ENCODE measurements around the gene TPM1. TPM values are rescaled to one million over a fixed set of nuclear protein-coding genes. Genes with fewer than 3 reads are reported as not detected.

TPM1 gene
- total RNA-seq, 6 experiments from 2014 or later: 1,264 to 1,620 (median 1,342) TPM

- H3K4me3 Mint-ChIP-seq: no peak overlapping the region
- no peaks in the 10 kb centered on the region for H3K36me3 Mint-ChIP-seq (ENCODE audit: low read depth)
- H3K9me3 Mint-ChIP-seq: no peaks in the 10 kb centered on the region
- TF ChIP-seq CTCF (IDR thresholded peaks at IDR 0.05): no peak
- H3K4me1 Mint-ChIP-seq (ENCODE audit: low read depth): peaks cover 27% of the 10 kb centered on the region
- H3K27me3 Mint-ChIP-seq (ENCODE audit: insufficient read depth): no peaks in the 10 kb centered on the region; the same call in 1 of the 2 replicates
- no peak overlapping the region for H3K27ac Mint-ChIP-seq
- no peak for DNase-seq
Observed at GRCh38 chr15:62997441-62997840, 45.1 kb upstream of the TPM1 start.

GRCh38 chr15:62998262-62998890, 44.2 kb upstream of the TPM1 start:
- no peak for DNase-seq
- Mint-ChIP-seq H3K4me1 (ENCODE audit: low read depth) (peaks cover 25% of the 10 kb centered on the region), H3K36me3 (ENCODE audit: low read depth) (no peaks in the 10 kb centered on the region), H3K27me3 (ENCODE audit: insufficient read depth) (no peaks in the 10 kb centered on the region; the same call in 1 of the 2 replicates), H3K9me3 (no peaks in the 10 kb centered on the region), H3K27ac (no peak overlapping the region), H3K4me3 (no peak overlapping the region)
- TF ChIP-seq CTCF (IDR thresholded peaks at IDR 0.05): no peak

GRCh38 chr15:62999178-62999577, 43.4 kb upstream of the TPM1 start:
- no peak for TF ChIP-seq CTCF (IDR thresholded peaks at IDR 0.05)
- no peak for DNase-seq
- no peaks in the 10 kb centered on the region for H3K9me3 Mint-ChIP-seq
- no peak overlapping the region for H3K4me3 Mint-ChIP-seq
- no peaks in the 10 kb centered on the region for H3K36me3 Mint-ChIP-seq (ENCODE audit: low read depth)
- H3K27ac Mint-ChIP-seq: no peak overlapping the region
- peaks cover 33% of the 10 kb centered on the region for H3K4me1 Mint-ChIP-seq (ENCODE audit: low read depth)
- H3K27me3 Mint-ChIP-seq (ENCODE audit: insufficient read depth): no peaks in the 10 kb centered on the region; the same call in none of the 2 replicates

- DNase-seq: no peak
- Mint-ChIP-seq H3K4me3 (no peak overlapping the region), H3K27ac (no peak overlapping the region), H3K27me3 (ENCODE audit: insufficient read depth) (no peaks in the 10 kb centered on the region; the same call in 1 of the 2 replicates), H3K36me3 (ENCODE audit: low read depth) (no peaks in the 10 kb centered on the region), H3K4me1 (ENCODE audit: low read depth) (peaks cover 31% of the 10 kb centered on the region), H3K9me3 (no peaks in the 10 kb centered on the region)
- no peak for TF ChIP-seq CTCF (IDR thresholded peaks at IDR 0.05)
Observed at GRCh38 chr15:62999923-63000561, 42.5 kb upstream of the TPM1 start.

GRCh38 chr15:63000706-63001105, 41.8 kb upstream of the TPM1 start:
- Mint-ChIP-seq H3K4me1 (ENCODE audit: low read depth) (peaks cover 24% of the 10 kb centered on the region), H3K27ac (no peak overlapping the region), H3K27me3 (ENCODE audit: insufficient read depth) (no peaks in the 10 kb centered on the region; the same call in 1 of the 2 replicates), H3K4me3 (no peak overlapping the region), H3K36me3 (ENCODE audit: low read depth) (no peaks in the 10 kb centered on the region), H3K9me3 (no peaks in the 10 kb centered on the region)
- no peak for DNase-seq
- no peak for TF ChIP-seq CTCF (IDR thresholded peaks at IDR 0.05)
